H9 (cell line): ENCODE data around the gene ALDH1A1. TPM values are rescaled to one million over a fixed set of nuclear protein-coding genes. Genes with fewer than 3 reads are reported as not detected.

Experiments used
- DNase-seq: peaks from one replicate; pipeline ENCODE4 v3.0.0-alpha.2; 2017
- H2AFZ ChIP-seq: one replicate; pipeline ENCODE4 v1.6.1; 2013; ENCODE audit warnings: mild to moderate bottlenecking, low read length, control low read depth, moderate library complexity
- H2AK5ac ChIP-seq: 2 replicates; pipeline ENCODE4 v1.6.1; 2013; ENCODE audit warnings: low read length, control low read depth, mixed read lengths; ENCODE audit not compliant: insufficient read length
- H2BK120ac ChIP-seq: one replicate; pipeline ENCODE4 v1.6.1; 2013; ENCODE audit warnings: low read depth, mild to moderate bottlenecking, low read length, control low read depth, inconsistent platforms; ENCODE audit not compliant: poor library complexity, severe bottlenecking
- H2BK12ac ChIP-seq: 2 replicates; pipeline ENCODE4 v1.6.1; 2013; ENCODE audit warnings: low read length, control low read depth, mixed read lengths, low read depth; ENCODE audit not compliant: insufficient read length
- H2BK15ac ChIP-seq: 2 replicates; pipeline ENCODE4 v1.6.1; 2013; ENCODE audit warnings: low read depth, low read length, control low read depth
- H2BK20ac ChIP-seq: one replicate; pipeline ENCODE4 v1.6.1; 2013; ENCODE audit warnings: low read depth, mild to moderate bottlenecking, low read length, control low read depth, inconsistent platforms; ENCODE audit not compliant: poor library complexity, severe bottlenecking
- H2BK5ac ChIP-seq: 2 replicates; pipeline ENCODE4 v1.6.1; 2013; ENCODE audit warnings: low read length, control low read depth, mixed read lengths; ENCODE audit not compliant: insufficient read length
- H3K14ac ChIP-seq: 2 replicates; pipeline ENCODE4 v1.6.1; 2013; ENCODE audit warnings: low read length, control low read depth; ENCODE audit not compliant: insufficient read depth
- H3K18ac ChIP-seq: 2 replicates; pipeline ENCODE4 v1.6.1; 2013; ENCODE audit warnings: low read depth, mild to moderate bottlenecking, mixed read lengths, low read length, control low read depth; ENCODE audit not compliant: insufficient read length
- H3K23ac ChIP-seq: 2 replicates; pipeline ENCODE4 v1.6.1; 2013; ENCODE audit warnings: low read length, control low read depth, mixed read lengths, low read depth; ENCODE audit not compliant: insufficient read length
- H3K23me2 ChIP-seq: 2 replicates; pipeline ENCODE4 v1.6.1; 2013; ENCODE audit warnings: low read depth, mild to moderate bottlenecking, mixed read lengths, low read length, control low read depth; ENCODE audit not compliant: insufficient read length, poor library complexity, severe bottlenecking
- H3K27ac ChIP-seq: 2 replicates; pipeline ENCODE4 v1.5.1; 2013; ENCODE audit warnings: low read length, control low read depth, mixed read lengths, low read depth; ENCODE audit not compliant: insufficient read length
- H3K27me3 ChIP-seq: 2 replicates; pipeline ENCODE4 v1.6.1; 2013; ENCODE audit warnings: low read length, control low read depth, inconsistent platforms; ENCODE audit not compliant: insufficient read depth
- H3K4ac ChIP-seq: 2 replicates; pipeline ENCODE4 v1.6.1; 2013; ENCODE audit warnings: low read depth, mild to moderate bottlenecking, control low read depth, inconsistent platforms, low read length, moderate library complexity
- H3K4me1 ChIP-seq: 2 replicates; pipeline ENCODE4 v1.6.1; 2013; ENCODE audit warnings: low read length, control low read depth, inconsistent platforms; ENCODE audit not compliant: insufficient read depth
- H3K4me2 ChIP-seq: 2 replicates; pipeline ENCODE4 v1.6.1; 2013; ENCODE audit warnings: low read length, control low read depth, mixed read lengths; ENCODE audit not compliant: insufficient read length, insufficient read depth
- H3K56ac ChIP-seq: 2 replicates; pipeline ENCODE4 v1.6.1; 2013; ENCODE audit warnings: low read depth, mild to moderate bottlenecking, mixed read lengths, low read length, control low read depth; ENCODE audit not compliant: insufficient read length
- H3K79me1 ChIP-seq: 2 replicates; pipeline ENCODE4 v1.6.1; 2013; ENCODE audit warnings: low read depth, mild to moderate bottlenecking, moderate library complexity, low read length, control low read depth, inconsistent platforms; ENCODE audit not compliant: insufficient read depth, poor library complexity, severe bottlenecking
- H3K79me2 ChIP-seq: 2 replicates; pipeline ENCODE4 v1.6.1; 2013; ENCODE audit warnings: low read length, control low read depth, inconsistent platforms; ENCODE audit not compliant: insufficient read depth
- H3K9ac ChIP-seq: 2 replicates; pipeline ENCODE4 v1.6.1; 2013; ENCODE audit warnings: low read length, control low read depth, mixed read lengths; ENCODE audit not compliant: insufficient read length; ENCODE audit errors: extremely low read depth
- H3K9me3 ChIP-seq: one replicate; pipeline ENCODE4 v1.6.1; 2013; ENCODE audit warnings: low read depth, low read length, inconsistent platforms; ENCODE audit not compliant: control insufficient read depth
- H3T11ph ChIP-seq: one replicate; pipeline ENCODE4 v1.6.1; 2013; ENCODE audit warnings: mild to moderate bottlenecking, low read length, control low read depth, inconsistent platforms
- H4K20me1 ChIP-seq: one replicate; pipeline ENCODE4 v1.6.1; 2013; ENCODE audit not compliant: control insufficient read depth, insufficient read length, insufficient read depth
- H4K5ac ChIP-seq: 2 replicates; pipeline ENCODE4 v1.6.1; 2013; ENCODE audit warnings: low read depth, mild to moderate bottlenecking, mixed read lengths, low read length, control low read depth; ENCODE audit not compliant: insufficient read length
- H4K8ac ChIP-seq: replicated peaks from 2 replicates; pipeline ENCODE4 v1.6.1; 2013; ENCODE audit warnings: low read length, control low read depth, mixed read lengths, low read depth; ENCODE audit not compliant: insufficient read length
- H4K91ac ChIP-seq: 2 replicates; pipeline ENCODE4 v1.6.1; 2013; ENCODE audit warnings: low read depth, mild to moderate bottlenecking, moderate library complexity, mixed read lengths, low read length, control low read depth; ENCODE audit not compliant: insufficient read length
- H3K27ac Mint-ChIP-seq, 3 experiments: 2 replicates in 2 of 3; 3 replicates in 1 of 3; pipeline ENCODE4 v1.8.0; 2020 to 2021; ENCODE audit warnings: mixed read lengths in 3 of 3, mild to moderate bottlenecking in 1 of 3, moderate library complexity in 1 of 3
- H3K27me3 Mint-ChIP-seq: 2 replicates; pipeline ENCODE4 v1.8.0; 2021; ENCODE audit warnings: low read depth, mild to moderate bottlenecking, moderate library complexity, mixed read lengths
- H3K36me3 Mint-ChIP-seq, 3 experiments: 2 replicates in 2 of 3; 3 replicates in 1 of 3; pipeline ENCODE4 v1.8.0; 2020 to 2021; ENCODE audit warnings: low read depth in 3 of 3, mixed read lengths in 3 of 3; ENCODE audit not compliant: insufficient read depth in 1 of 3
- H3K4me1 Mint-ChIP-seq, 2 experiments: 2 replicates each; pipeline ENCODE4 v1.8.0; 2020; ENCODE audit warnings: mixed read lengths in 2 of 2
- H3K4me3 Mint-ChIP-seq, 2 experiments: 2 replicates in 1 of 2; 3 replicates in 1 of 2; pipeline ENCODE4 v1.8.0; 2020 to 2021; ENCODE audit warnings: mild to moderate bottlenecking in 2 of 2, mixed read lengths in 2 of 2, moderate library complexity in 1 of 2
- H3K9me3 Mint-ChIP-seq, 2 experiments: 2 replicates in 1 of 2; 3 replicates in 1 of 2; pipeline ENCODE4 v1.8.0; 2020; ENCODE audit warnings: mild to moderate bottlenecking in 2 of 2, mixed read lengths in 2 of 2, moderate library complexity in 1 of 2
- CTCF ChIP-seq: fragments of 200-600 bp; sonication (generic); conservative IDR thresholded peaks from 3 replicates; pipeline ENCODE4 v1.8.0; 2021; ENCODE audit warnings: antibody characterized with exemption, mild to moderate bottlenecking
- WGBS: extraction: QIAGEN DNeasy Blood & Tissue Kit; methylation state at CpG from one replicate; pipeline ENCODE4 v1.1.7; 2013; ENCODE audit warnings: missing lambda C conversion rate, low lambda C conversion rate, mixed read lengths; ENCODE audit not compliant: insufficient read length; ENCODE audit errors: extremely low coverage; 5-methylcytosine and 5-hydroxymethylcytosine counted together
- total RNA-seq: library from RNA; stranded (reverse); gene quantifications from 2 replicates; pipeline ENCODE4 v1.2.1, GENCODE V29; 2021

Gene ALDH1A1
- total RNA-seq, 1 experiment from 2014 or later: 1.1 TPM

- peaks cover 2 to 6% (median 2%) of the 10 kb centered on the region in 3 experiments; a peak in 4 of 7 replicates for H3K36me3 Mint-ChIP-seq
- Histone ChIP-seq H3K27me3 (no peaks in the 10 kb centered on the region), H3K56ac (no peak overlapping the region), H2BK15ac (no peak overlapping the region), H3K27ac (no peak overlapping the region), H3K4ac (no peak overlapping the region), H2BK120ac (no peak overlapping the region), H3K79me1 (no peaks in the 10 kb centered on the region), H4K8ac (no peak overlapping the region), H3K23ac (no peak overlapping the region), H4K5ac (no peak overlapping the region), H2BK5ac (no peak overlapping the region), H3K4me2 (no peak overlapping the region), H2AK5ac (no peak overlapping the region), H2BK20ac (no peak overlapping the region), H2BK12ac (no peak overlapping the region), H3K18ac (no peak overlapping the region), H3K9ac (no peak overlapping the region), H3K23me2 (no peaks in the 10 kb centered on the region), H3K14ac (no peak overlapping the region), H2AFZ (no peak overlapping the region), H3K9me3 (no peaks in the 10 kb centered on the region), H4K91ac (no peak overlapping the region), H4K20me1 (no peaks in the 10 kb centered on the region), H3K79me2 (no peaks in the 10 kb centered on the region), H3K4me1 (no peaks in the 10 kb centered on the region), H3T11ph (no peak overlapping the region)
- H3K27ac Mint-ChIP-seq: peak overlapping the region in 1 of 3 experiments; percentile 13; a peak in 1 of 7 replicates
- no peaks in the 10 kb centered on the region; the same call in 1 of the 2 replicates for H3K27me3 Mint-ChIP-seq
- no CpG with 5 or more reads among the region's 5 CpGs for WGBS
- no peak for TF ChIP-seq CTCF
- H3K4me1 Mint-ChIP-seq: peaks cover 19 to 20% of the 10 kb centered on the region in 2 experiments
- H3K9me3 Mint-ChIP-seq: peaks cover 5 to 6% of the 10 kb centered on the region in 2 experiments
- H3K4me3 Mint-ChIP-seq: no peak overlapping the region
- DNase-seq: no peak
Measured at GRCh38 chr9:72855890-72856523, 96.8 kb downstream of the ALDH1A1 start.
